HepG2 (cell line): ENCODE measurements around the gene PHACTR1.

Experiments used
- ADNP ChIP-seq: sonication (generic); formaldehyde crosslinking; IDR thresholded peaks from 2 replicates; pipeline ENCODE4 v1.4.0; 2020; ENCODE audit warnings: missing genetic modification reagents
- IKZF4 ChIP-seq: sonication (generic); formaldehyde crosslinking; IDR thresholded peaks from 2 replicates; pipeline ENCODE4 v1.5.1; 2020; ENCODE audit warnings: borderline replicate concordance, mild to moderate bottlenecking, low read depth, missing genetic modification reagents; ENCODE audit errors: not compliant biosample characterization
- NCOR1 ChIP-seq: fragments of 200-600 bp; sonication (generic); IDR thresholded peaks from 2 replicates; pipeline ENCODE4 v1.7.0; 2017; ENCODE audit warnings: antibody characterized with exemption, low read length, borderline replicate concordance
- NFRKB ChIP-seq: fragments of 450-650 bp; IDR thresholded peaks from 2 replicates; pipeline ENCODE4 v1.6.1; 2017
- SUZ12 ChIP-seq: fragments of 150-350 bp; IDR thresholded peaks from 2 replicates; pipeline ENCODE4 v1.6.1; 2014; ENCODE audit warnings: low read depth, low read length
- TAF1 ChIP-seq: sonication (generic); formaldehyde crosslinking; IDR thresholded peaks from 2 replicates; pipeline ENCODE4 v1.4.0; 2020; ENCODE audit warnings: missing genetic modification reagents
- TP53 ChIP-seq: sonication (generic); formaldehyde crosslinking; conservative IDR thresholded peaks from 2 replicates; pipeline ENCODE4 v1.4.0; 2020; ENCODE audit warnings: missing genetic modification reagents
- TF ChIP-seq, protein P1 (sequence below): sonication (generic); formaldehyde crosslinking; IDR thresholded peaks from 2 replicates; pipeline ENCODE4 v1.5.0; 2020; ENCODE audit warnings: mild to moderate bottlenecking, missing genetic modification reagents
- TF ChIP-seq, protein P2 (sequence below): sonication (generic); formaldehyde crosslinking; IDR thresholded peaks from 2 replicates; pipeline ENCODE4 v1.4.0; 2020; ENCODE audit warnings: missing genetic modification reagents

DNA sequence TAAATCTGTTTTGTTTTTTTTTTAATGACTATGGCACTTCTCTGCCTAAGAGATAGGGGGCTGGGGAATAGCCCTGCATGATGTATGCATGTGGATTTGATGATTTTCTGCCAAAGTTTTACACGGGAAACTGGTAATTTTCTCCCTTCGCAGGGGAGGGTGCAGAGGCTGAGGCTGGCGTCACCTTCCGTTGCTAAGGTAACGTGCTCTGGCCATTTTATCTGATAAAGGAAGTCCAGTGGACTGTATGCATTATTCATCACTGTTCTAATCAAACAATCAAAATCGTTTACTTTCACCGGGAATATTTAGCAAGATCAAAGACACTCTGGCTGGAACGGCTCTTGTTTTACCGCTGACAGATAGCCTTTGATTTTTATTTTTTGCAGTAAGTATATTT is 789 bp downstream of the PHACTR1 start:
- TF ChIP-seq, protein P1, sequence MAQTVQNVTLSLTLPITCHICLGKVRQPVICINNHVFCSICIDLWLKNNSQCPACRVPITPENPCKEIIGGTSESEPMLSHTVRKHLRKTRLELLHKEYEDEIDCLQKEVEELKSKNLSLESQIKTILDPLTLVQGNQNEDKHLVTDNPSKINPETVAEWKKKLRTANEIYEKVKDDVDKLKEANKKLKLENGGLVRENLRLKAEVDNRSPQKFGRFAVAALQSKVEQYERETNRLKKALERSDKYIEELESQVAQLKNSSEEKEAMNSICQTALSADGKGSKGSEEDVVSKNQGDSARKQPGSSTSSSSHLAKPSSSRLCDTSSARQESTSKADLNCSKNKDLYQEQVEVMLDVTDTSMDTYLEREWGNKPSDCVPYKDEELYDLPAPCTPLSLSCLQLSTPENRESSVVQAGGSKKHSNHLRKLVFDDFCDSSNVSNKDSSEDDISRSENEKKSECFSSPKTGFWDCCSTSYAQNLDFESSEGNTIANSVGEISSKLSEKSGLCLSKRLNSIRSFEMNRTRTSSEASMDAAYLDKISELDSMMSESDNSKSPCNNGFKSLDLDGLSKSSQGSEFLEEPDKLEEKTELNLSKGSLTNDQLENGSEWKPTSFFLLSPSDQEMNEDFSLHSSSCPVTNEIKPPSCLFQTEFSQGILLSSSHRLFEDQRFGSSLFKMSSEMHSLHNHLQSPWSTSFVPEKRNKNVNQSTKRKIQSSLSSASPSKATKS = no peak
- TF ChIP-seq ADNP (CRISPR knock-in tag) = no peak
- no peak for TF ChIP-seq NFRKB
- no peak for TF ChIP-seq TAF1 (CRISPR knock-in tag)
- no peak for TF ChIP-seq NCOR1
- no peak for TF ChIP-seq TP53 (CRISPR knock-in tag)
- TF ChIP-seq SUZ12 = no peak
- TF ChIP-seq IKZF4 = no peak
- TF ChIP-seq, protein P2, sequence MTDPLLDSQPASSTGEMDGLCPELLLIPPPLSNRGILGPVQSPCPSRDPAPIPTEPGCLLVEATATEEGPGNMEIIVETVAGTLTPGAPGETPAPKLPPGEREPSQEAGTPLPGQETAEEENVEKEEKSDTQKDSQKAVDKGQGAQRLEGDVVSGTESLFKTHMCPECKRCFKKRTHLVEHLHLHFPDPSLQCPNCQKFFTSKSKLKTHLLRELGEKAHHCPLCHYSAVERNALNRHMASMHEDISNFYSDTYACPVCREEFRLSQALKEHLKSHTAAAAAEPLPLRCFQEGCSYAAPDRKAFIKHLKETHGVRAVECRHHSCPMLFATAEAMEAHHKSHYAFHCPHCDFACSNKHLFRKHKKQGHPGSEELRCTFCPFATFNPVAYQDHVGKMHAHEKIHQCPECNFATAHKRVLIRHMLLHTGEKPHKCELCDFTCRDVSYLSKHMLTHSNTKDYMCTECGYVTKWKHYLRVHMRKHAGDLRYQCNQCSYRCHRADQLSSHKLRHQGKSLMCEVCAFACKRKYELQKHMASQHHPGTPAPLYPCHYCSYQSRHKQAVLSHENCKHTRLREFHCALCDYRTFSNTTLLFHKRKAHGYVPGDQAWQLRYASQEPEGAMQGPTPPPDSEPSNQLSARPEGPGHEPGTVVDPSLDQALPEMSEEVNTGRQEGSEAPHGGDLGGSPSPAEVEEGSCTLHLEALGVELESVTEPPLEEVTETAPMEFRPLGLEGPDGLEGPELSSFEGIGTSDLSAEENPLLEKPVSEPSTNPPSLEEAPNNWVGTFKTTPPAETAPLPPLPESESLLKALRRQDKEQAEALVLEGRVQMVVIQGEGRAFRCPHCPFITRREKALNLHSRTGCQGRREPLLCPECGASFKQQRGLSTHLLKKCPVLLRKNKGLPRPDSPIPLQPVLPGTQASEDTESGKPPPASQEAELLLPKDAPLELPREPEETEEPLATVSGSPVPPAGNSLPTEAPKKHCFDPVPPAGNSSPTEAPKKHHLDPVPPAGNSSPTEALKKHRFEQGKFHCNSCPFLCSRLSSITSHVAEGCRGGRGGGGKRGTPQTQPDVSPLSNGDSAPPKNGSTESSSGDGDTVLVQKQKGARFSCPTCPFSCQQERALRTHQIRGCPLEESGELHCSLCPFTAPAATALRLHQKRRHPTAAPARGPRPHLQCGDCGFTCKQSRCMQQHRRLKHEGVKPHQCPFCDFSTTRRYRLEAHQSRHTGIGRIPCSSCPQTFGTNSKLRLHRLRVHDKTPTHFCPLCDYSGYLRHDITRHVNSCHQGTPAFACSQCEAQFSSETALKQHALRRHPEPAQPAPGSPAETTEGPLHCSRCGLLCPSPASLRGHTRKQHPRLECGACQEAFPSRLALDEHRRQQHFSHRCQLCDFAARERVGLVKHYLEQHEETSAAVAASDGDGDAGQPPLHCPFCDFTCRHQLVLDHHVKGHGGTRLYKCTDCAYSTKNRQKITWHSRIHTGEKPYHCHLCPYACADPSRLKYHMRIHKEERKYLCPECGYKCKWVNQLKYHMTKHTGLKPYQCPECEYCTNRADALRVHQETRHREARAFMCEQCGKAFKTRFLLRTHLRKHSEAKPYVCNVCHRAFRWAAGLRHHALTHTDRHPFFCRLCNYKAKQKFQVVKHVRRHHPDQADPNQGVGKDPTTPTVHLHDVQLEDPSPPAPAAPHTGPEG (CRISPR knock-in tag) = no peak
